ENCODE results near the gene GNB2.

DNA sequence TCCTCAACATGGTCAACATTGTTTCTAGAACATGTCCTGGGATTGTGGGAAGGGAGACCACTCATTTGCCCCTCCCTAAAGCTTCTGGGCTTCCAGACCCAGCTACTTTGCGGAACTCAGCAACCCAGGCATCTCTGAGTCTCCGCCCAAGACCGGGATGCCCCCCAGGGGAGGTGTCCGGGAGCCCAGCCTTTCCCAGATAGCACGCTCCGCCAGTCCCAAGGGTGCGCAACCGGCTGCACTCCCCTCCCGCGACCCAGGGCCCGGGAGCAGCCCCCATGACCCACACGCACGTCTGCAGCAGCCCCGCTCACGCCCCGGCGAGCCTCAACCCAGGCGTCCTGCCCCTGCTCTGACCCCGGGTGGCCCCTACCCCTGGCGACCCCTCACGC lies 46.7 kb downstream of the GNB2 start, which contains the start of gene EPO:
- TF ChIP-seq POLR2A (IDR thresholded peaks at IDR 0.05) (no peak), POLR2AphosphoS5 (IDR thresholded peaks at IDR 0.05) (no peak)
- TF ChIP-seq, protein P1, sequence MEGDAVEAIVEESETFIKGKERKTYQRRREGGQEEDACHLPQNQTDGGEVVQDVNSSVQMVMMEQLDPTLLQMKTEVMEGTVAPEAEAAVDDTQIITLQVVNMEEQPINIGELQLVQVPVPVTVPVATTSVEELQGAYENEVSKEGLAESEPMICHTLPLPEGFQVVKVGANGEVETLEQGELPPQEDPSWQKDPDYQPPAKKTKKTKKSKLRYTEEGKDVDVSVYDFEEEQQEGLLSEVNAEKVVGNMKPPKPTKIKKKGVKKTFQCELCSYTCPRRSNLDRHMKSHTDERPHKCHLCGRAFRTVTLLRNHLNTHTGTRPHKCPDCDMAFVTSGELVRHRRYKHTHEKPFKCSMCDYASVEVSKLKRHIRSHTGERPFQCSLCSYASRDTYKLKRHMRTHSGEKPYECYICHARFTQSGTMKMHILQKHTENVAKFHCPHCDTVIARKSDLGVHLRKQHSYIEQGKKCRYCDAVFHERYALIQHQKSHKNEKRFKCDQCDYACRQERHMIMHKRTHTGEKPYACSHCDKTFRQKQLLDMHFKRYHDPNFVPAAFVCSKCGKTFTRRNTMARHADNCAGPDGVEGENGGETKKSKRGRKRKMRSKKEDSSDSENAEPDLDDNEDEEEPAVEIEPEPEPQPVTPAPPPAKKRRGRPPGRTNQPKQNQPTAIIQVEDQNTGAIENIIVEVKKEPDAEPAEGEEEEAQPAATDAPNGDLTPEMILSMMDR (IDR thresholded peaks at IDR 0.05 in 8 of 11, conservative IDR thresholded peaks at IDR 0.05 in 3 of 11) = no peak

All from spleen (tissue), 7 donors.